ENCODE measurements around the gene TRNT1.

Gene TRNT1

DNA sequence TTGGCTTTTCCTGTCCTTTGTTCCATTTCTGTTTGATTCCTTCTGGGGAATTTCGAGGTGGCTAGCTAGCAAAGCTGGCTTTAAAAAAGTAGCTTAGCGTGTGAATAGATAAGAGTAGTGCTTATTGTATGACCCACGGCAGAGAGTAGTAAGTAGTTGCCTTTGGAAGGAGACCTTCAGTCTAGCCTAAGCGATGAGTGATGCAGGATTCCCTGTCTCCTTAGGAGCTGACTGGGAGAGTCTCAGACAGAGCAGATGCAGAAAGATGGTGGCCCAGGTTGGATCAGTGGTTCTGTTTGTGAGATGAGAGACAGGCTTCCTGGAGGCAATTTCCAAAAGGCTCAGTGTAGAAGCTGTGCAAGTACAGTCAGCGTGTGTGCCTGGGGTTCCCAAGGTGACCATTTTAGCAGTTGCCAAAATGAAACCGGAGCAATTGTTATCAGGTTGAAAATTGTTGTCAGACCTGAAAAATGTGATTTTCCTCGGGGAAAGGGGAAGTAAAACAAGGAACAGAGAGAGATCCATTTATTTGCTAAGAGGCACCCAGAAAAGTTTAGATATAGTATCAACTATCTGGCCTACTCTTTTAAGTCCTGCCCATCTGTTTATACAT, 15.9 kb upstream of the TRNT1 start:
- no peak for DNase-seq (ENCODE audit: low spot score)

DNA sequence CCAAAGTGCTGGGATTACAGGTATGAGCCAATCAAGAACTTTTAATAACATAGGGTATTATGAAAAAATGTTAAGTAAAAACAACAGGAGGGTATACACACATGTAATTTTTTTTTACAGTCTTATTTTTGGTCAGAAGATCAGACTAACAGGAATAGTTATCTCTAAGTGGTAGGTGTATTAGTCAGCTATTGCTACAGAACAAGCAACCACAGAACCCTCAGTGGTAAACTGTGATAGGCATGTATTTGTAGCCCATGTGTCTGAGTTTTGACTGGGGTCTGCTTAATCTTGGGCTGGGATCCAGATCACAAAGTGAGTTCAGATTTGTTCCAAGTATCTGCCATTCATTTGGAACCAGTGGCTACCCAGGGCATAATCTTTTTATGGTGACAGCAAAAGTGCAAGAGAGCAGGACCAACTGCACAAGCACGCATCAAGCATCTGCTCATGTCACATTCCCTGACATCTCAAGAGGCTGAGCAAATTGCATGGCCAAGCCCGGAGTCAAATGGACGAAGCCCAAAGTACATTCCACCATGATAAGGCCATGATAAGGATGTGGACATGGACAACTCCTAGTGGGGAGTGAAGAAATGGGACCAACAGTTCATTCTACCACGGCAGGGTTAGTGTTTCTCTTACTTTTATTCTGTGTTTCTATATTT, 13.6 kb upstream of the TRNT1 start:
- no peak for DNase-seq (ENCODE audit: low spot score)

DNA sequence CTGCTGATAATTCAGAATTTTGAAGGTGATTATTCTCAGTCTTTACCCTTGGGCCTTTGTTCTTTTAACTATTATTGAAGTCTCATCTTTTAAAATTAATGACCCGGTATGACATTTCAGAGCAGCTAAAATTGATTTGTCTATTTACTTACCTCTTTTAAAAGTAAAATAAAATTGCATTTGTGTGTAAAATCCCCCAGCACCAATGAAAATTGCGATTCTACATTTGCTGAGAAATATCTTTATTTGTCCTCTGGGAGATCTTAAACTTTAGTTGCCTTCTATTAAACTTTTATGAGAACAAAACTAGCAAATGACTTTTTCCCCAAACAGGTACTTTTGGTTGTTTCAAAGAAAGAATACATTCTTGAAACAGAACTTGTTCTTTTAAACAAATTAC, 9.1 kb upstream of the TRNT1 start:
- no peak for DNase-seq (ENCODE audit: low spot score)

DNA sequence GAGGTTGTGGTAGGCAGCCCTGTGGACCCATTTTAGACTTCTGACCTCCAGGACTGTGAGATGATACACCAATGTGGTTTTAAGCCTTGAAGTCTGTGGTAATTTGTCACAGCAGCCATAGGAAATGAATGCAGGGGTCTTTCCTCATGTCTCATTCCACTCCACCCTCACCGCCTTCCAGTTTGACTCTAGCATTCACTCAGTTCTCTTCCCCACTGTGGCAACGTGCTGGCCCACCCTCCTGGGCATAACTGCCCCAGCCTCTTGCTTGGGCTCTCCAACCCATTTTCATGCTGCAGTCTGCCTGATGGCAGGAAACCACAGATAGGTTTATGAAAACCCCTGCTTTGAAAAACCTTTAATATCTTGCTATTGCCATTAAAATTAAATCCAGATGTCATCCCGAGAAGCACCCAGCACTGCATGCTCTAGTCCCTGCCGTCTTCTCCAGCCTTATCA, 7.3 kb upstream of the TRNT1 start:
- DNase-seq (ENCODE audit: low spot score), result no peak

DNA sequence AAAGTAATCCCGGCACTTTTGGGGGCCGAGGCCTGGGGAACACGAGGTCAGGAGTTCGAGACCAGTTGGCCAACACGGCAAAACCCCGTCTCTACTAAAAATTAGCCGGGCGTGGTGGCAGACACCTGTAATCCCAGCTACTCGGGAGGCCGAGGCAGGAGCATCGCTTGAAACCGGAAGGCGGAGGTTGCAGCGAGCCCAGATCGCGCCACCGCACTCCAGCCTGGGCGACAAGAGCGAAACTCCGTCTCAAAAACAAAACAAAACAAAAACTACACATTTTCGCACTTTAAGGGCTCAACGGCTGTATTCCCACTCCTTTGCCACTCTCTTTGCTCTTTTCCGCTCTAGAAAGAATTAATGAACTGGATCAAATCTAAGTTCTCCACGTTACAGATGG, 763 bp upstream of the TRNT1 start:
- DNase-seq (ENCODE audit: low spot score), result no peak

DNA sequence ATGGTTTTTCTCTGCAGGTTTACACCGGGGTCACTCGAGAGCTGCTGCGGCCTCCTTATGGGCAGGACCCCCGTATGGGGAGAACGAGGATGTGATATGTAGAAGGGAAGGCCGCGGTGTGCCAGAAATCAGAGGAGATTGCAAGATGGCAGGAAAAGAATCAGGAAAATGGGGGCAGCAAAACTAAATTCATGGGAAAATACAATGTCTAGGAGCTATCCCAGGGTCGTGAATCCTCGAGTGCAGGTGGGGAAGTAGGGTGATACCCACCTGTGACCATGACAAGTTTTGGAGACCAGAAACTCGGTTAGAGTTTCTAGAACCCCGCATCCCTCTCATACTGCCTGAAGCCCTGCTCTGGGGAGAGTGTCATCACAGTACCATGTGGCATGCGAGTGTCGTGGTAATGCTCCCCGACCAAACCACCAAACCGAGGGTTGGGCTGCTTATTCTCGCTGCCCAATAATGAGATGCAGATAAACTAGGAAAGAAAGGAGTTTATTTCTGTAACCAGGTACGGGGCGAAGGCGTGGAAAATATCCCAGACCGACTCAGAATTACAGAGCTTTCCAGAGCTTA, 781 bp downstream of the TRNT1 start:
- DNase-seq (ENCODE audit: low spot score), result no peak

DNA sequence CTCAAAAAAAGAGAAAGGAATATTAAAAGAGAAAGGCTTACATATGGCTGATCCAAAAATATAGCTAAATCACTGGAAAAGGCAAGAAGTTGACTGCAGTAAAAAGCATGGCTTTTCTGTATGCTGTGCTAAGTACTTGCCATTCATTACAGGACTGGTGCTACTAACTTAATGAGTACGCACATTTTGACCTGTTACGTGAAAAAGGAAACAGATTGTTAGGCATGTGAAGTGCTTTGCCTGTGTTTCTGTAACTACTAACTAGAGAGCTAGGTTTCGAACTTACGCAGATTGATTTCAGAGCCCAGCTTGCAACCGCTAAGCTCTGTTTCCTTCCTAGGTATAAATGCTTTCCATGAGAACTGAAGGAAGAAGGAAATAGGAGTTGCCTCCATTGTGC, 2.8 kb downstream of the TRNT1 start:
- no peak for DNase-seq (ENCODE audit: low spot score)

DNA sequence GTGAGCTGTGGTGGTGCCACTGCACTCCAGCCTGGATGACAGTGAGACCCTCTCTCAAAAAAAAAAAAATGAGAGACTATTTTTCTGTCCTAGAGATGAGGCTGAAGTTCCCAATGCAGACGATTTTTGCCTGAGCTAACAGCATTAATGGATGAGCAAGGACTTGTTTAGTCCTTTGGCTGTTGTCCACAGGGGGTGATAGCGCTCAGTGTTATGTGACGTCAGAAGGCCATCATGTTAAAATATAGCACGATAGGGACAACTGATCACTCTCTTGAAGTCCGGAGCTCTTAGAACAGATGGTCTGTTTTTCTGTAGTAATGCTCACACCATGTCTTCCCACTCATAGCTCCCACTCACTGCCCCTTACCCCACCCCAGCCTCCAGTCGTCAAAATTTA, 6.8 kb downstream of the TRNT1 start:
- no peak for DNase-seq (ENCODE audit: low spot score)

DNA sequence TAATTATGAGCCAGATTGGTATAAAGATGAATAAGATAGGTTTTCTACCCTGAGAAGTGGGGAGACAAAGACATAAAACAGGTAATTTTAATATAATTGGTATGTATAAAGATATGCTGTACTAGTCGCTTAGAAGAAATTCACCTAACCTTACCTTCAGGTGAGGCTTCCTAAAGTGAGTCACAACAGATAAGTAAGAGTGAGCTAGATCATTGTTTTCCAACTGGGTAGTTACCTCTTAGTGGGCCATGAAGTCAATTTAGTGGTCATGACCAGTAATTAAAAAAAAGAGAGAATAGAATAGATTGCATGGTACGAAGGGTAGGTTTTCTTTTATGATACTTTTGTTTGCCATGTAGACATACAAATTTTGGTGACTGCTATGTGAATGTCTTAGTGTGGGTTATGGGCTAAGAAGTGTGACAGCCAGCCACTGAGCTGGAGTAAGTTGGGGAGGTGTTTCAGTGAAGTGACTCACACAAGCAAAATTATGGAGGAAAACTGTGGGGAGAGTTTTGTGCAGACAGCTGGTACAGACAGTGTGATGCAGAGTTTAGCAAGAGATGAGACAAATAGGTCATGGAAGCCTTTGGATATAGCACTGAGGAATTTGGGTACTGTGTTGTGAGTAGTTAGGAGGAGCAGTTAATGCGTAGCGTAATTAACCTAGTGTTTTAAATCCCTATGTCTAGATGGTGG, 8.2 kb downstream of the TRNT1 start:
- no peak for DNase-seq (ENCODE audit: low spot score)

DNA sequence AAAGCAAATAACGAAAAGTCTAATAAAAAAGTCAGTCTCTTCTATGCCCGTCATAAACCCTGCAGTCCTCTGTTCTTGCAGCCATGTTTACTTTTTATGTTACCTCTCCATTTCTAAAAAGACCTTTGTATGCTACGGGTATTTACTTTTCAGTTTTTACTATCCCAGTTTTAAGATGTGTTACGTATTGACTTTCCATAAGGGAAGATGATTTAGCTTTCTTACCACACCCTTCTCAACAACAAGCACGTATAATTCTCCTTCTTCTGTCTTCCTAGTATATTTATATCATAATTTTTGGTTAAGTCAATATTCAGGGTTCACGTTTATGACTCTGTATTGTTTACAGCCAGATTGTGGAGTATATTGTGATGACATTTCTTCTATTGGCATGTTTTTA, 10.8 kb downstream of the TRNT1 start:
- DNase-seq (ENCODE audit: low spot score), result no peak

DNA sequence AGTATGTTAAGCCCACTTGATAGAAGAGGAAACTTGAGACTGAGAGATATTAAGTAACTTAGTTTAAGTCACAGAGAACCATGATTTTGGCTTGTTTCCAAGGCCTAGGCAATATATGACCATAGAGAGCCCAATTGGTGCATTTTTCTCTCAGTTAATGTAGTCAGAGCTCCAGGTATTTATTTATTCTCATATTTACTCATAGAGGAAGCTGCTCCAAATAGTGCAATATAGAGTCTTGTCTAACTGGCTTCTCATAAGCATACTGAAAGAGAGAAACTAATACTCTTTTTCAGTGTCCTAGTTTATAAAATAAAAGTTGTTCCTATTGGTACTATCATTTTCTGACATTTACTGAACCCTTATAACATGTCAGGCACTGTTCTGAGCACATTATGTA, 15.2 kb downstream of the TRNT1 start:
- no peak for DNase-seq (ENCODE audit: low spot score)

DNA sequence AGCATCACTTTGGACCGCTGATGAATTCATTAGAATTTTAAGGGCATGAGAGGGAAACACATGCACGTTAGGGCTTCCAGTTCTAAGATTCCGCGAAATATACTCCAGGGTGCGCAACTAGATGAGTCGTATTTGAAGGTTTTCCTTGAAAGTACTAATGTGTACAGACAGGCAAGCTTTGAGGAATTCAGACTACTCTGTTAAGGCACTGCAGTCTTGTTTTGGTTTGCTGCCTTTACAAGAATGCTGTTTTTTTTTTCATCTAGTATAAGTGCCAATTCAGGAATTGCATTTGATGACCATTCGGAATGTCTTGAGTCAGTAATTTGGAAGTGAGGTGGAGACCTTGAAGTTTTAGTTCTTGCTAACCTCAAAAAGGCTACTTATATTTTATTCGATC, 19.1 kb downstream of the TRNT1 start:
- no peak for DNase-seq (ENCODE audit: low spot score)

DNA sequence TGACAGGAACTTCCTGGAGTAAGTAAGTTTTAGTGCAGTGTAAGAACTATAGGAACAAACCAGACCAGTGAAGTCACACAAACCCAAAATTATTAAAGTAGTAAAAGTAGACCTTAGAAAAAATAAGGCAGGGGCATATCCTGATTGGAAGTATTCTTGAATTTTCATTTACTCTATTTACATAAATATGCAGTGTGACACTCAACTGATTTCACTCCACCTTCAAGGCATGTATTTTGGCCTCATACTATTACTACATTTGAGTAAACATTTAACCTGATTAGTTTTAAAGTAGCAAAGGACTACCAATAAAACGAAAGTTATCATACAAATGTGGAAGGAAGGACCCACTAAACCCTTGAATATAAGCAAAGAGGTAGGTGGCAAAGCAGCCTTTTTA, 22.8 kb downstream of the TRNT1 start:
- DNase-seq (ENCODE audit: low spot score), result no peak

DNA sequence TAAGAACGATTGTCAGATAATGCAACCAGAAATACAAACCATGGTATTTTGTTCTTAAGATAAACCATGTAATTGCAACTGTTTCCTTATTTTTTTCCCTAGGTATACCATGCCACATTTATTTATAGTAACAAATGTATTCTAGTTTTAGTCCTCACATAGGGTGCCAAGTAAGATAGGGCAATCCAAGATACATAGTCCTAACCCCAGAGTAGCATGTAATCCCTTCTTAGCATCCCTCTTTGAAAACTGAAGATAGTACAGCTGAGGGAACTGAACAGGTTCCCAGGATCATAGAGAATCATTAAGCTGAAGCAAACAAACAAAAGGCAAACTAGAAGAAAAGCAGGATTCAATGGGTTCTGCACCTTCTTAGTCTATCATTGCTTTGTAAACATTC, 24.8 kb downstream of the TRNT1 start:
- no peak for DNase-seq (ENCODE audit: low spot score)

DNA sequence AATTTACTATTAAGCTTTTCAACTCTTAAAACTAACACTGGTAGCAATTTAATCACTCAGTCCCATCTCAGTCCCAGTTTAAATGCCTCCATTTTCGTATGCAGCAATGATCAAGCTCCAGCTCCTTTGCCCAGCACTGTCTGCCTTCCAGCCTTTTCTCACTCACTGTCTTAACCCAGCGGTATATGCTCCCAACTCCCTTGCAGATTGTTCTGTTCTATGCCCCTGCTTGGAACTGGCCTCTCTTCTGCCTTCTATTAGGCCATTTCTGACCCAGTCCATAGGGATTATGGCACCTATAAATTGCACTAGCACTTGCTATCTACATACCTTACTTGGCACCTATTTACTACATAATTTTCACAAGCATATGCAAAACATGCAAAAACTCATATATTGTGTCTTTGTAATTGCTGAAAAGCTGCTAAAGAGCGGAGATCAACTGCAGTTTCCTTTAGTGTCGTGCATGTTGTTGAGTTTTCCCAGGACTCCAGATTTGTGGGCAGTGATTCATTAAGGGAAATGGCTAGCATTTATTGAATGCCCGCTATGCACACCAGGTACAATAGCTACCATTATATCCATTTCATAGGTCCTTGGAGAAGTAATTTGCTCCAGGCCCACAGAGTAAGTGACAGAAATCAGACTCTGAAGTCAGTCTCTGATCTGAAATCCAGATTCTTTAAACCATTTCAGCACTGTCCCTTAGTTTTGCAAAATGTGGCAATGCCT, 28.3 kb downstream of the TRNT1 start:
- no peak for DNase-seq (ENCODE audit: low spot score)

DNA sequence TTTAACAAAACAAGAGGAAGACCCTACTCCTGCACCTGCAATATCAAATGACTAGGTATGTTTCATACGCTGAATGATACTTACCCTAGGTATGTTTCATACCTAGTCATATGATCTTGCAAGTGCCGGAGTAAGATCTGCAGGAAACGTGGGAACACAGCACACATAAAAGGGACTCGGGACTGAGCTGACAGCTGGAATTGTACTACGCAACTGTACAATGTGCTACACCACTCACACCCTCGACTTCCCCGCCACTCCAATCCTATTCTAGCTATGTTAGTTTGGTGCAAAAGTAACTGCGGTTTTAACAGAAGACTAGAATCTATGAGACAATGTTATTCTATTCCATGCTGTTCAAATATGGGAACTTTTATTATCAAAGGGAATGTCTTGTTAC, 30.7 kb downstream of the TRNT1 start:
- no peak for DNase-seq (ENCODE audit: low spot score)

DNA sequence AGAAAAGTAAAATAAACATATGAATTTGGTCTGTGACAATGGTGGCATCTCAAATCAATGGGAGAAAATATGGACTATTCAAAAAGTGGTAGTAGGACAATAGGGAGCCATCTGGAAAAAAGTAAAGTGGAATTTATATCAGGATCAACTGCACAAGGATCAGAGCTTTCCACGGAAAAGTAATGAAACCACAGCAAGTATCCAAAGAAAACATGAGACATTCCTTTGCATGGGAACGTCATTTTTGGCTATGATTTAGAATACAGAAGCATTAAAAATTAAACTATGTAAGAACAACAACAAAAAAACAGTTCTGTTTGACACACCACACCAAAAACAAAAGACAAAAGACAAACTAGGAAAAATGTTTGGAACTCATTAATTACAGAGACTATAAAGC, 34.1 kb downstream of the TRNT1 start:
- DNase-seq (ENCODE audit: low spot score), result no peak

DNA sequence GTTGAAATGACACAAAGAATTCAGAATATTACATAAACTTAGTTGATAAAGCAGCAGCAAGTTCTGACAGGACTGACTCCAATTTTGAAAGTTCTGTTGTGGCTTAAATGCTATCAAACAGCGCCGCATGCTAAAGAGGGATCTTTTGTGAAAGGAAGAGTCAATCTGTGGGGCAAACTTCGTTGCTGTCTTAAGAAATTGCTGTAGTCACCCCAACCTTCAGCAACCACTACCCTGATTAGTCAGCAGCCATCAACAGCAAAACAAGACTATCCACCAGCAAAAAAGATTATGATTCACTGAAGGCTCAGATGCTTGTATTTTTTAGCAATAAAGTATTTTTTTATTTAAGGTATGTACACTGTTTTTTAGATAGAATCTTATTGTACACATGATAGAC, 38.5 kb downstream of the TRNT1 start:
- DNase-seq (ENCODE audit: low spot score), result no peak

DNA sequence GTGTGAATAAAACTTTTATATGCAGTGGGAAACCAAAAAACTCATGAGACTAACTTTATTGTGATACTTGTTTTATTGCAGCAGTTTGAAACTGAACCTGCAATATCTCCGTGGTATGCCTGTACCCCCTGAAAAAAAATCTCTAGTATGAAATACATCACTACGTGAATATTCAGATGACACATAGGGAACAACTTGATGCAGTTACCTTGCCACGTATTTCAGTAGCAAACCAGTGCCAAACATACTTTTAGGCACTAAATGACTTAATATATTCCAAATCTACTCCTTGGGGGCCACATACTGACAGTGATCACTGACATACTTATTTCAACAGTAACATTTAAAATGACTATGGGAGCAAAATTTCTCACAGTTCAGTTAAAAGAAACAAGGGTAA, 38.9 kb downstream of the TRNT1 start:
- no peak for DNase-seq (ENCODE audit: low spot score)

DNA sequence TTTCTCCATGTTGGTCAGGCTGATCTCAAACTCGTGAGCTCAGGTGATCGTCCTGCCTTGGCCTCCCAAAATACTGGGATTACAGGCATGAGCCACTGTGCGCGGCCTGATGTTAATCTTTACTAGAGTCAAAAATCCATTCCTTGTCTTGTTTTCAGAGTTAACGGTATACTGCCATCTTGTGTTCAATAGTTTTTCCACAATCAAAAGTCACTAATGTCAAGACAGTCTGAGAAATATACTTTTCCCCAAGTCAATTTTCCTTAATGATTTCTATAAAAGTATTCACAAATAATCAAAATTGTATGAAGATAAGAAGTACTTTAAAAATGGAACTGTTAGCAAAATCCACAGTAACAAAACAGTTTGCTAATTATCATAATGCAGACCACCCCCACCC, 44.3 kb downstream of the TRNT1 start:
- DNase-seq (ENCODE audit: low spot score), result peak; percentile 22

DNA sequence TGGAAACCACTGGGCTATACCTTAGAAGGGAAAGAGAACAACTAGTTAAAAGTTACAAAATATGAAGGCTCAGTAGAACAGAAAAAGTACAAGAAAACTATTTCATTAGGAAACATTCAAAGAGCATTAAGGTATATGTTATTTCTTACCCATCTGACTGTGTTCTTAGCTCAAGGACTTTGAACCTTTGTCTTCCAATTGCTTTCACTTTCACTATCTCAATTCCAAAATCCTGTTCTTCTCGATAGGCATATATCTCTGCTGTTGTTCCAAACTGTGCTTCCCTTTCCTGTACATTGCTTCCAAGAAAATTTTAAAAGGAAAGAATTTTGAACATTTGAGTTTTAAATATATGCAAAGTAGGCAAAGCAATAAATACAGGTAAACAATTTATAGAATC, 45.9 kb downstream of the TRNT1 start:
- DNase-seq (ENCODE audit: low spot score), result no peak

DNA sequence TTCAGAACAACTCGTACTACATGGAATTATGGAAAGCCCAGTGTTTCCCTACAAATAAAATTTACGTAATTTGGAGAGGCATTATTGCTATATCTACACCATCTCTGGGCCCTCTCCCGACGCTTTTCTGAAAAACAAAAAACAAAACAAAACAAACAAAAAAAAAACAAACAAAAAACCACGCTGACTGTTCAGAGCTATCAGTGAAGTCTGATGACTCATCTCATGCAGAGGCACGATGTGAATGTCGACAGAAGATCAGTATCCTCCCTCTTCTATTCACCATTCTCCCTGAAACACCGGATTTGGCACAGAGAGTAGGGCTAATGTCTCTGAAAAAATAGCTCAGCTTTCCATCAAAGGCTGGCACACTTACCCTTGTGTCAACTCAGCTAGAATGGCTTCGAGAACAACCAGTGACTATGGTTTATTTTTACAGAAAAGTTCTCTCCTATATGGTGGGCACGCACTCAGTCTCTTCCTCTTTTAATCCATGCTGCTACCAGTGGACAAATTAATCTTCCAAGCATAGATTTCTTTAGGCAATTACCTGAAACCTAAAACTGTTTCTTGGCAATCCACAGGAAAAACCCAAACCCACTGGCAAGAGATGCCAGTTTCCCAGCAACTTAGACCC, 51.2 kb downstream of the TRNT1 start:
- no peak for DNase-seq (ENCODE audit: low spot score)

Data from globus pallidus (tissue), 1 donor.